Lung (tissue), 12 donors: ENCODE measurements around the gene TMCO4. TPM values are rescaled to one million over a fixed set of nuclear protein-coding genes. Genes with fewer than 3 reads are reported as not detected.

Source experiments
- ATAC-seq: fragments of 200-7000 bp; cut with Tn5 transposase; one replicate; pipeline ENCODE4 v1.9.1; 2020; ENCODE audit warnings: moderate number of reproducible peaks; ENCODE audit not compliant: insufficient read depth, low FRiP score
- DNase-seq, 3 donors: peaks; one replicate each; pipeline ENCODE4 v3.0.0-alpha.2; 2013 to 2017
- H3K27ac ChIP-seq, 2 donors: one replicate each; pipeline ENCODE4 v1.5.1; 2013; ENCODE audit warnings: mild to moderate bottlenecking in 2 of 2, moderate library complexity in 2 of 2, control low read depth in 1 of 2, inconsistent platforms in 1 of 2, low read depth in 1 of 2, low read length in 1 of 2
- H3K27me3 ChIP-seq, 3 donors: one replicate each; pipeline ENCODE4 v1.5.1; 2013; ENCODE audit warnings: low read length in 2 of 3; ENCODE audit not compliant: control insufficient read depth in 3 of 3, insufficient read depth in 3 of 3
- H3K36me3 ChIP-seq, 4 donors: one replicate each; pipeline ENCODE4 v1.5.1; 2013; ENCODE audit warnings: low read length in 4 of 4, mild to moderate bottlenecking in 1 of 4, moderate library complexity in 1 of 4; ENCODE audit not compliant: control insufficient read depth in 4 of 4, insufficient read depth in 4 of 4
- H3K4me1 ChIP-seq, 5 donors: one replicate each; pipeline ENCODE4 v1.5.1; 2013; ENCODE audit warnings: low read length in 5 of 5, mild to moderate bottlenecking in 2 of 5, moderate library complexity in 1 of 5; ENCODE audit not compliant: control insufficient read depth in 5 of 5, insufficient read depth in 5 of 5
- H3K4me3 ChIP-seq: one replicate; pipeline ENCODE4 v1.5.1; 2013; ENCODE audit warnings: mild to moderate bottlenecking, control low read depth, moderate library complexity
- H3K9ac ChIP-seq, 2 donors: one replicate each; pipeline ENCODE4 v1.5.1; 2013; ENCODE audit warnings: low read length in 2 of 2, control low read depth in 1 of 2; ENCODE audit not compliant: insufficient read depth in 1 of 2
- H3K9me3 ChIP-seq, 4 donors: one replicate each; pipeline ENCODE4 v1.5.1; 2013; ENCODE audit warnings: low read length in 3 of 4, mild to moderate bottlenecking in 1 of 4, moderate library complexity in 1 of 4; ENCODE audit not compliant: control insufficient read depth in 4 of 4, insufficient read depth in 3 of 4
- WGBS, 2 donors: extraction: QIAGEN DNeasy Blood & Tissue Kit; methylation state at CpG; one replicate each; pipeline ENCODE4 v1.1.7; 2013; 5-methylcytosine and 5-hydroxymethylcytosine counted together
- polyA plus RNA-seq, 2 donors: library from polyadenylated mRNA; stranded (reverse); fragments of 200-250 nt; gene quantifications; one replicate each; pipeline ENCODE4 v1.2.1, GENCODE V29; 2013
- total RNA-seq, 2 donors: library from RNA; depleted of rRNA in 1 of 2; stranded (reverse); fragments of >200 nt in 1 of 2; gene quantifications; one replicate each; pipeline ENCODE4 v1.2.1, GENCODE V29; 2014 to 2021
- TF ChIP-seq, protein P1 (sequence below): IDR thresholded peaks from 2 replicates; pipeline ENCODE4 v1.5.1; 2012; ENCODE audit warnings: mild to moderate bottlenecking; ENCODE audit errors: control extremely low read depth, extremely low read depth
- donor health status: control.
- donor health status: control.
- donor health status: Bipolar disorder and iron deficiency.
- donor health status: healthy.
- donor health status: DM: yes; HTN: yes; CAD: no.

Gene TMCO4
- total and polyA plus RNA-seq, 4 donors = 14.3 to 27.8 (median 19.5) TPM

DNA sequence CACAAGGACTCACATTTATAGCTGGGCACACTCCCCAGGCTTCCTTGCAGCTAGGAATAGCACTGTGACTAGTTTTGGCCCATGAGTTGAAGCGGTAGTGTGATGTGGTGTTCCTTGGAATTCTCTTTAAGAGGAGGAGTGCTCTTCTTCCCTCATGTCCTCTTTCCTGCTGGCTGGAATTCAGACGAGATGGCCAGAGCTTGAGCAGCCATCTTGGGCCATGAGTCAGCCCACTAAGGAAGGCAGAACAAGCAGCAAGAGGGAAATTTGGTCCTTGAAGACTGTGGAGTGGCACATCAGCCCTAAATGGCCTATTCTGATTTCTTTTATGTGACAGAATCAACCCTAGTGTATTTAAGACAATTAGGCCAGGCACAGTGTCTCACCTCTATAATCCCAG is 115.0 kb downstream of the TMCO4 start:
- no peak for DNase-seq
- Histone ChIP-seq H3K9me3 (peaks cover 0 to 13% (median 2%) of the 10 kb centered on the region in 4 donors), H3K27me3 (no peaks in the 10 kb centered on the region), H3K36me3 (peaks cover 0 to 6% (median 0%) of the 10 kb centered on the region in 4 donors), H3K27ac (no peak overlapping the region), H3K4me3 (no peak overlapping the region), H3K4me1 (no peaks in the 10 kb centered on the region), H3K9ac (no peak overlapping the region)
- 90 to 91% methylated on average over 2 of the region's 2 CpGs for WGBS, 2 donors
- TF ChIP-seq, protein P1, sequence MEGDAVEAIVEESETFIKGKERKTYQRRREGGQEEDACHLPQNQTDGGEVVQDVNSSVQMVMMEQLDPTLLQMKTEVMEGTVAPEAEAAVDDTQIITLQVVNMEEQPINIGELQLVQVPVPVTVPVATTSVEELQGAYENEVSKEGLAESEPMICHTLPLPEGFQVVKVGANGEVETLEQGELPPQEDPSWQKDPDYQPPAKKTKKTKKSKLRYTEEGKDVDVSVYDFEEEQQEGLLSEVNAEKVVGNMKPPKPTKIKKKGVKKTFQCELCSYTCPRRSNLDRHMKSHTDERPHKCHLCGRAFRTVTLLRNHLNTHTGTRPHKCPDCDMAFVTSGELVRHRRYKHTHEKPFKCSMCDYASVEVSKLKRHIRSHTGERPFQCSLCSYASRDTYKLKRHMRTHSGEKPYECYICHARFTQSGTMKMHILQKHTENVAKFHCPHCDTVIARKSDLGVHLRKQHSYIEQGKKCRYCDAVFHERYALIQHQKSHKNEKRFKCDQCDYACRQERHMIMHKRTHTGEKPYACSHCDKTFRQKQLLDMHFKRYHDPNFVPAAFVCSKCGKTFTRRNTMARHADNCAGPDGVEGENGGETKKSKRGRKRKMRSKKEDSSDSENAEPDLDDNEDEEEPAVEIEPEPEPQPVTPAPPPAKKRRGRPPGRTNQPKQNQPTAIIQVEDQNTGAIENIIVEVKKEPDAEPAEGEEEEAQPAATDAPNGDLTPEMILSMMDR = no peak
- ATAC-seq = no peak

DNA sequence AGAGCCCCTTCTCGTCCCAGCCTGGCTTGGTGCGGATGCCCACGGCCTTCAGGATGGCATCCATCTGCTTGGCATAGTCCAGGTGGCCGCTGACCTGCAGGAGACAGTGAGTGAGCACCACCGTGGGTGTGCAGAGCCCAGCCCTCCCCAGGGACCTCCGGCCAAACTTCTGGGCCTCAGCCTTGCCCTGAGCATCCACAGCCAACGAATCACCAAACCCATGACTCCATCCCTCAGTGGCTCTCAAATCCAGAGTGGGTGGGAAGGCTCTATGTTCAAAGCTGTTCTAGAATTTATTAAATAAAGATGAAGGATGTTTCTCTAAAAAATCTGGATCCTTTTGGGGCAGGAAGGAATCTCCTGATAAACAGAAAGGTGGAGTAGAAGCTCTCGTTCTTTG is 116.4 kb downstream of the TMCO4 start:
- Histone ChIP-seq H3K9me3 (peaks cover 0 to 12% (median 2%) of the 10 kb centered on the region in 4 donors), H3K4me3 (no peak overlapping the region), H3K27ac (no peak overlapping the region), H3K27me3 (no peaks in the 10 kb centered on the region), H3K9ac (no peak overlapping the region), H3K36me3 (peaks cover 0 to 4% (median 0%) of the 10 kb centered on the region in 4 donors), H3K4me1 (no peaks in the 10 kb centered on the region)
- TF ChIP-seq, protein P1 = no peak
- DNase-seq (no peak), ATAC-seq (no peak)
- 90 to 92% methylated on average over 8 of the region's 8 CpGs for WGBS, 2 donors

DNA sequence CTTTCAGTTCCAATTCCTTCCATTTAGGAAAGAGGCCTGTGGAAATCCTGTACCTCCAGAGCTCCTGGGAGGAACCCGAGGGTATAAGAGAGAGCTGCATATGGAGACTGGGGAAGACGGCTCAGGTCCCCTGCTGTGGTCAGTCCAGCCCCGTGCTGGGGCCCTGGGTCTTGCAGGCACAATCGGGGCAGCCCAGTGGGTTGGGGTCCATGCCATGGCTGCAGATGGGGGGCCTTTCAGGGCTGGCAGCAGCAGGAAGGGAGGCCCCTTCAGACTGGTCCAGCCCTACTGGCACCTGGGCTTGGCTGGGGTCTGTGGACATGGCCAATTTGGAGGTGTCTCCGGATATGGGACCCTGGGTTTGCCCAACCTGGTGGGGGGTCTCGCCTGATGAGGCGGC is 116.8 kb downstream of the TMCO4 start:
- H3K4me3 ChIP-seq = no peak overlapping the region
- no peak overlapping the region for H3K9ac ChIP-seq
- DNase-seq (no peak), ATAC-seq (no peak)
- TF ChIP-seq, protein P1 = no peak
- H3K9me3 ChIP-seq = peaks cover 0 to 9% (median 2%) of the 10 kb centered on the region in 4 donors
- H3K4me1 ChIP-seq = no peaks in the 10 kb centered on the region
- peaks cover 0 to 4% (median 0%) of the 10 kb centered on the region in 4 donors for H3K36me3 ChIP-seq
- H3K27ac ChIP-seq = no peak overlapping the region
- 73 to 83% methylated on average over 5 to 7 of the region's 7 CpGs for WGBS, 2 donors
- H3K27me3 ChIP-seq = no peaks in the 10 kb centered on the region

DNA sequence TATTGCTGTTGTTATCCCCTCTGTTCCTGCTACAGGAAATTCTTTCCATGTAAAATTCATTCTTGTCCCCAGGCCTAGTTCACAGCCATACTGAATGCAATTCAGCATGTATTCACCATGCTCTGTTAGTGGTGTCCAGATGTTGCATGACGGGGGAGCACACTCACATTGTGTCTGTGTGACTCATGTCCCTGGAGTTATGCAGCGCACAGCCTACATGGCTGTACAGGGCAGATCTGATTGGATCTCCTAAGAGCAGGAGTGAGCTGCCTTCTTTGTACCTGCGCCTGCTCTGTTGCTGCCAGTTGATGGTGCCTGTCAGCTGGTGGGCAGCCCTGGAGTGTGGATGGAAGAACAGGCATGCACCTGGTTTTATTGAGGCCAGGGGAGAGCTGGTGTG is 117.5 kb downstream of the TMCO4 start:
- peaks cover 0 to 3% (median 0%) of the 10 kb centered on the region in 4 donors for H3K9me3 ChIP-seq
- H3K9ac ChIP-seq = no peak overlapping the region
- no peak overlapping the region for H3K4me3 ChIP-seq
- H3K27me3 ChIP-seq = no peaks in the 10 kb centered on the region
- no peaks in the 10 kb centered on the region for H3K4me1 ChIP-seq
- DNase-seq (no peak), ATAC-seq (no peak)
- peaks cover 0 to 4% (median 0%) of the 10 kb centered on the region in 4 donors for H3K36me3 ChIP-seq
- TF ChIP-seq, protein P1 = no peak
- 95 to 96% methylated on average over 3 of the region's 3 CpGs for WGBS, 2 donors
- H3K27ac ChIP-seq = no peak overlapping the region
